Psoas muscle (tissue), 8 donors: Measurements from ENCODE around the gene COMMD10. TPM values are rescaled to one million over a fixed set of nuclear protein-coding genes. Genes with fewer than 3 reads are reported as not detected.
A peak's percentile ranks its signal among the peaks of the same experiment; 100 is the strongest.

Experiments used
- ATAC-seq, 4 donors: fragments of 200-7000 bp; cut with Tn5 transposase; one replicate each; pipeline ENCODE4 v1.9.1; 2020; ENCODE audit warnings: moderate library complexity in 3 of 4, mild to moderate bottlenecking in 2 of 4
- DNase-seq, 2 donors: peaks; one replicate each; pipeline ENCODE4 v3.0.0-alpha.2; 2020
- H3K27ac ChIP-seq: fragments of 200-600 bp; one replicate; pipeline ENCODE4 v1.8.0; 2022
- H3K27me3 ChIP-seq, 3 donors: fragments of 200-600 bp in 1 of 3; one replicate each; pipeline versions ENCODE4 v1.6.1 to v1.8.0; 2013 to 2022; ENCODE audit warnings: low read length in 2 of 3, mild to moderate bottlenecking in 2 of 3, moderate library complexity in 1 of 3; ENCODE audit not compliant: insufficient read depth in 3 of 3
- H3K36me3 ChIP-seq, 2 donors: fragments of 200-600 bp in 1 of 2; one replicate each; pipeline versions ENCODE4 v1.6.1 to v1.8.0; 2013 to 2022; ENCODE audit warnings: low read depth in 1 of 2, mild to moderate bottlenecking in 1 of 2, moderate library complexity in 1 of 2; ENCODE audit not compliant: insufficient read depth in 1 of 2
- H3K4me1 ChIP-seq: fragments of 200-600 bp; one replicate; pipeline ENCODE4 v1.8.0; 2022
- H3K4me3 ChIP-seq: fragments of 200-600 bp; one replicate; pipeline ENCODE4 v1.8.0; 2022; ENCODE audit warnings: mild to moderate bottlenecking
- H3K9me3 ChIP-seq: fragments of 200-600 bp; one replicate; pipeline ENCODE4 v1.8.0; 2022
- WGBS, 3 donors: extraction: QIAGEN DNeasy Blood & Tissue Kit; methylation state at CpG; one replicate each; pipeline versions ENCODE4 v1.1.6 to v1.1.7; 2013; 5-methylcytosine and 5-hydroxymethylcytosine counted together
- intact Hi-C, 2 donors: fragments of 100-400 bp; cut with DNase I; formaldehyde crosslinking; loops; one replicate each; pipeline versions ENCODE4 v1.11.0 to v1.14.2; 2022
- polyA plus RNA-seq, 3 donors: library from polyadenylated mRNA; stranded (reverse); fragments of 200-250 nt; gene quantifications; one replicate each; pipeline ENCODE4 v1.2.3, GENCODE V29; 2013
- total RNA-seq, 4 donors: library from RNA; stranded (reverse); fragmentation: NEBNext Ultra II Directional in 2 of 4; extraction: Animal tissue kit (Norgen Biotek cat#: 25700) in 2 of 4; gene quantifications; one replicate each; pipeline versions ENCODE4 v1.2.1 to v1.2.4, GENCODE V29; 2021 to 2023
- TF ChIP-seq, protein P1 (sequence below): fragments of 200-600 bp; IDR thresholded peaks from one replicate; pipeline ENCODE4 v1.8.0; 2022; ENCODE audit warnings: antibody characterized with exemption
- donor health status: healthy with polysubstance abuse.
- donor health status: DM: no; HTN: no; CAD: no; lungs with moderate emphysema.
- donor health status: Bipolar disorder and iron deficiency.
- donor health status: healthy.
- donor health status: DM: yes; HTN: yes; CAD: no.
- donor health status: DM: no; HTN: no; CAD: no.
- donor health status: DM: no; HTN: no; CAD: no.
- donor health status: DM: yes; HTN: yes; CAD: no.

The COMMD10 gene
- total and polyA plus RNA-seq, 7 donors, result 8.4 to 23.0 (median 16.7) TPM

DNA sequence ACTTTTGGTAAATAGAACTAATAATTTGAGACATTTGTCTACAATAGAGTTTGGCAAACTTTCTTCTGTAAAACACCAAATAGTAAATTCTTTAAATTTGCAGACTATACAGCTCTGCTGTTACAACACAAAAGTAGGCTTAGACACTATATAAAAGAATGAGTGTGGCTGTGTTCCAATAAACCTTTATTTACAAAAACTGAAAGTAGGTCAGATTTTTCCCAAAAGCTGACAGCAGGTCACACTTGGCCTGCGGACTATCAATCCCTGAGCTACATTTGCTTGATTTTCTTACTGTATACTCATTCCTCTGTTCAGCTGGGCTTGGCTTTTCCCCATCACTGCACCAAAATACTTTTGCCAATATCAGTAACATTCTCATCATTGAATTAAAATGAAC is 189.4 kb downstream of the COMMD10 start:
- Histone ChIP-seq H3K36me3 (no peaks in the 10 kb centered on the region), H3K4me3 (no peak overlapping the region), H3K27me3 (no peaks in the 10 kb centered on the region), H3K4me1 (no peaks in the 10 kb centered on the region), H3K27ac (no peak overlapping the region), H3K9me3 (peaks cover 9% of the 10 kb centered on the region)
- WGBS, 3 donors, result 92 to 96% (median 93%) methylated on average over 1 of the region's 1 CpG
- ATAC-seq (no peak), DNase-seq (no peak)
- TF ChIP-seq, protein P1, sequence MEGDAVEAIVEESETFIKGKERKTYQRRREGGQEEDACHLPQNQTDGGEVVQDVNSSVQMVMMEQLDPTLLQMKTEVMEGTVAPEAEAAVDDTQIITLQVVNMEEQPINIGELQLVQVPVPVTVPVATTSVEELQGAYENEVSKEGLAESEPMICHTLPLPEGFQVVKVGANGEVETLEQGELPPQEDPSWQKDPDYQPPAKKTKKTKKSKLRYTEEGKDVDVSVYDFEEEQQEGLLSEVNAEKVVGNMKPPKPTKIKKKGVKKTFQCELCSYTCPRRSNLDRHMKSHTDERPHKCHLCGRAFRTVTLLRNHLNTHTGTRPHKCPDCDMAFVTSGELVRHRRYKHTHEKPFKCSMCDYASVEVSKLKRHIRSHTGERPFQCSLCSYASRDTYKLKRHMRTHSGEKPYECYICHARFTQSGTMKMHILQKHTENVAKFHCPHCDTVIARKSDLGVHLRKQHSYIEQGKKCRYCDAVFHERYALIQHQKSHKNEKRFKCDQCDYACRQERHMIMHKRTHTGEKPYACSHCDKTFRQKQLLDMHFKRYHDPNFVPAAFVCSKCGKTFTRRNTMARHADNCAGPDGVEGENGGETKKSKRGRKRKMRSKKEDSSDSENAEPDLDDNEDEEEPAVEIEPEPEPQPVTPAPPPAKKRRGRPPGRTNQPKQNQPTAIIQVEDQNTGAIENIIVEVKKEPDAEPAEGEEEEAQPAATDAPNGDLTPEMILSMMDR, result no peak
- intact Hi-C loops, result no loop called here

DNA sequence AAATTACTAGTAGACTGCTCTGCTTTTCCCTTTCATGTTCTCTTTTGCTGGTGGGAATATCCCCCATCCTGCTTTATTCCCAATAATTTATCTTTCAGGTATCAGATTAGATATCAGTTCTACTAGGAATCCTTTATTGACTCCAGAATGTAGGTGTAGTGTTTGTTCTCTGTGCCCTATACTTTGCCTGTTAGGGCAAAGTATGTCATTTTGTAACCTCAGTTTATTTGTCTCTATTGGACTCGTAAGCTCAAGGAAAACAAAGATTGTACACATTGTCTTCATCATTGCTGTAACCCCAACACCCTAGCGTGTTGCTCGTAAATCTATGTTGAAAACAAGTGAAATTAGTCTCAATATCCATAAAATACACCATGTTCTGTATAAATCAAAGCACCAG is 190.5 kb downstream of the COMMD10 start:
- DNase-seq (no peak), ATAC-seq (no peak)
- no peaks in the 10 kb centered on the region for H3K27me3 ChIP-seq
- WGBS, 3 donors, result 95 to 98% (median 97%) methylated on average over 3 of the region's 3 CpGs
- no peak overlapping the region for H3K4me3 ChIP-seq
- no peaks in the 10 kb centered on the region for H3K4me1 ChIP-seq
- H3K9me3 ChIP-seq, result peaks cover 9% of the 10 kb centered on the region
- no peaks in the 10 kb centered on the region for H3K36me3 ChIP-seq
- no peak overlapping the region for H3K27ac ChIP-seq
- intact Hi-C loops, result no loop called here
- TF ChIP-seq, protein P1, result no peak

DNA sequence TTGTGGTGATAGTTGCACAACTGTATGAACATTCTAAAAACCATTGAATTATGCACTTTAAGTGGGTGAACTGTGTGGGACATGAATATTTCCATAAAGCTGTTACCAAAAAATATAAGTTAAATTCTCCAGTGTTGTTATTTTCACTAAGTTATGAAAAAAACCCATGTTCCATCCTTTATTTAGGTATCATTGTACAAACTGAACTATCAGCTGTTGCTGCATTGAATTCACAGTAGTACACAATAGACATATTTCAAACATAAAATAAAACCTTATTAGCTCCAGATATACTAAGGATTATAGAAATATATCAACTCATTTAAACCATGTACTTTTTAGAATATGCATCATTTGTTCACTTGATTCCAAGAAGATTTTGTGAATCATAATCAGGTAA is 192.1 kb downstream of the COMMD10 start:
- H3K4me1 ChIP-seq, result no peaks in the 10 kb centered on the region
- peaks cover 9% of the 10 kb centered on the region for H3K9me3 ChIP-seq
- H3K36me3 ChIP-seq, result no peaks in the 10 kb centered on the region
- ATAC-seq (no peak), DNase-seq (no peak)
- H3K4me3 ChIP-seq, result no peak overlapping the region
- H3K27me3 ChIP-seq, result no peaks in the 10 kb centered on the region
- H3K27ac ChIP-seq, result no peak overlapping the region
- TF ChIP-seq, protein P1, result no peak
- intact Hi-C loops, result no loop called here

DNA sequence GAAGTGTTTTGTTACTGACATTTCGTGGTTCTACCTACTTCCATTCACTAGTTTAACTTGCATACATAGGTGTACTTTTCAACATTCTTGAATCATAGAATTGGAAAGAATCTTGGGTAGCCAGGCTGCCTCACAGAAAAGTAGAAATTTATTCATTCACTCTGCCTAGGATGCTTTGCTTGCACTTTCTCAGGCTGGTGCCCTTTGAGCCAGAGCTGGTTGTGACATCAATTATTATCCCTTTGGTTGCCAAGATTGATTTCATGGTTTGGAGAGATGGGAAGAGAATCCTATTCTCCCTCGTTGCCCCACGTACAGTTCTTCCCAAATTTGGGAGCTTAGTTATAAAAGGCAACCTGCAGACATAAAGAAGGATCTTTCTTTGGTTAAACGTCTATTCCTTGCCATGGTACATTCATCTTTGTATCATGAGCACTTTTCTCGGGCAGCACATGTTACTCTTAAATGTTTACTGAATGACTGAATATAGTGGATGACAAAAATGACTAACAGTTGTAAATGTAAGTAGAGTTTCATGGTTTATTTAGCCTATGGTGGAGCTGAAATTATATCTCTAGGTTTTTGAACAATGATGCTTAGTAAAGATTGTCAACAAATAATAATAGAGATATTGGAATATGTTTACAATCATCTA is 195.5 kb downstream of the COMMD10 start:
- no peaks in the 10 kb centered on the region for H3K27me3 ChIP-seq
- ATAC-seq, result no peak
- 53 to 71% (median 58%) methylated on average over 5 of the region's 5 CpGs for WGBS, 3 donors
- no peak for DNase-seq
- no peak overlapping the region for H3K27ac ChIP-seq
- intact Hi-C loops, result no loop called here
- no peaks in the 10 kb centered on the region for H3K36me3 ChIP-seq
- H3K9me3 ChIP-seq, result peaks cover 9% of the 10 kb centered on the region
- TF ChIP-seq, protein P1, result no peak
- no peaks in the 10 kb centered on the region for H3K4me1 ChIP-seq
- no peak overlapping the region for H3K4me3 ChIP-seq

DNA sequence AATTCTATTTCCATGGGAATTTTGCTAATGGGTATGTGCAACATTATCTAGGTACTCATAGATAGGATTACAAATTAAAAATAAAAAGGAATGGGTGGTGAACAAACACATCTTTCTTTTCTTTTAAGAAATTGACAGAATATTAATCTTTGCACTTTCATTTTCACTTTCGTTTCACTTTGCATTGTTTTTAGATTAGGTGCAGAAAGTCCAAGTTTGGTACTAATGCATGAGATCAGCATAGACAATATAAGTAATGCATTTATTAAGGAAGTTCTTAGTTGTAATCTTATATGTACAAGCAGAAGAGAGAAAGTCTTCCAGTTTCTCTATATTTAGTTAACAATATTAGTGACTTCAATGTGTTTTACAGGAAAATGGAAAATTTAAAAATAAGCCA is 196.5 kb downstream of the COMMD10 start:
- intact Hi-C loops, result no loop called here
- Histone ChIP-seq H3K9me3 (peaks cover 8% of the 10 kb centered on the region), H3K4me3 (peak overlapping the region; percentile 2), H3K36me3 (no peaks in the 10 kb centered on the region), H3K27me3 (no peaks in the 10 kb centered on the region), H3K4me1 (no peaks in the 10 kb centered on the region), H3K27ac (no peak overlapping the region)
- DNase-seq, result no peak
- TF ChIP-seq, protein P1, result no peak
- 51 to 63% (median 56%) methylated on average over 1 of the region's 1 CpG for WGBS, 3 donors
- no peak for ATAC-seq
